Mesendoderm (in vitro differentiated cells): ENCODE measurements around the gene COPS9.

Experiments
- DNase-seq: peaks from one replicate; pipeline ENCODE4 v3.0.0; 2013
- H2AK5ac ChIP-seq: 2 replicates; pipeline ENCODE4 v1.6.1; 2013; ENCODE audit warnings: low read length, inconsistent platforms
- H2BK120ac ChIP-seq: 2 replicates; pipeline ENCODE4 v1.6.1; 2013; ENCODE audit warnings: low read depth, mild to moderate bottlenecking, low read length, moderate library complexity, mixed read lengths
- H2BK15ac ChIP-seq: replicated peaks from 2 replicates; pipeline ENCODE4 v1.6.1; 2013; ENCODE audit warnings: low read depth, mild to moderate bottlenecking, moderate library complexity
- H2BK5ac ChIP-seq: 2 replicates; pipeline ENCODE4 v1.6.1; 2013; ENCODE audit warnings: low read length, inconsistent platforms
- H3K18ac ChIP-seq: 2 replicates; pipeline ENCODE4 v1.6.1; 2013; ENCODE audit warnings: mild to moderate bottlenecking, low read length, mixed read lengths
- H3K23ac ChIP-seq: one replicate; pipeline ENCODE4 v1.6.1; 2013; ENCODE audit warnings: low read length
- H3K27ac ChIP-seq: 2 replicates; pipeline ENCODE4 v1.5.1; 2013; ENCODE audit warnings: low read depth, mild to moderate bottlenecking, inconsistent platforms, low read length, moderate library complexity
- H3K27me3 ChIP-seq: 2 replicates; pipeline ENCODE4 v1.6.1; 2013; ENCODE audit warnings: low read length, control low read depth, mild to moderate bottlenecking, inconsistent platforms; ENCODE audit not compliant: insufficient read depth, poor library complexity
- H3K36me3 ChIP-seq: 2 replicates; pipeline ENCODE4 v1.6.1; 2013; ENCODE audit warnings: low read length, inconsistent platforms; ENCODE audit not compliant: control insufficient read depth, insufficient read depth
- H3K4ac ChIP-seq: one replicate; pipeline ENCODE4 v1.6.1; 2013; ENCODE audit warnings: low read depth, mild to moderate bottlenecking, low read length, moderate library complexity
- H3K4me1 ChIP-seq: 2 replicates; pipeline ENCODE4 v1.6.1; 2013; ENCODE audit warnings: low read depth, low read length, inconsistent platforms; ENCODE audit not compliant: control insufficient read depth
- H3K4me2 ChIP-seq: 2 replicates; pipeline ENCODE4 v1.6.1; 2013; ENCODE audit warnings: low read length
- H3K4me3 ChIP-seq: 2 replicates; pipeline ENCODE4 v1.5.1; 2013; ENCODE audit warnings: mild to moderate bottlenecking, low read length
- H3K56ac ChIP-seq: one replicate; pipeline ENCODE4 v1.6.1; 2013; ENCODE audit warnings: low read length
- H3K79me1 ChIP-seq: 2 replicates; pipeline ENCODE4 v1.6.1; 2013; ENCODE audit warnings: low read length, inconsistent platforms
- H3K79me2 ChIP-seq: 2 replicates; pipeline ENCODE4 v1.6.1; 2013; ENCODE audit warnings: mild to moderate bottlenecking, low read length; ENCODE audit not compliant: control insufficient read depth, insufficient read depth
- H3K9ac ChIP-seq: 2 replicates; pipeline ENCODE4 v1.6.1; 2013; ENCODE audit warnings: low read length, inconsistent platforms
- H4K5ac ChIP-seq: one replicate; pipeline ENCODE4 v1.6.1; 2013; ENCODE audit warnings: low read length
- H4K8ac ChIP-seq: one replicate; pipeline ENCODE4 v1.6.1; 2013; ENCODE audit warnings: low read depth, mild to moderate bottlenecking, control low read depth, low read length, moderate library complexity
- WGBS: extraction: QIAGEN DNeasy Blood & Tissue Kit; methylation state at CpG from one replicate; pipeline ENCODE4 v1.1.7; 2013; ENCODE audit warnings: low lambda C conversion rate, missing lambda C conversion rate; ENCODE audit not compliant: insufficient coverage; ENCODE audit errors: extremely low coverage; 5-methylcytosine and 5-hydroxymethylcytosine counted together

COPS9 gene

DNA sequence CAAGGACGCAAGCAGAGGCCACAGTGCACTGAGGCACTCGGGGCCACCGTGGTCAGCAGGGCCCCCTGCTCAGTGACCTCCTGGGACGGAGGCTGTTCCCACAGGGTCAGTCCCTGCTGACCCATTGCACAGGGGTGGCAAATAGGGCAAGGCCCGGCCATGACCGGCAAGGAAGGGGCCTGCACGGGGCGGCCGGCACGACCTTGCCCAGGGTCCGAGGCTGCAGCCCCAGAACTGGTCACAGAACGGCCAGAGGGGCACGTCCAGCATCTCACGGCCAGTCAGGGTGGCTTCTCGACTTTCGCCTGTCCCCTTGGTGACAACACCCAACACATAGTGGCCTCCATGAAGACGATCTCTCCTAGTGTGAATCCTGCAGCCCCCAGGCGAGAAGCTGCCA, 31.9 kb upstream of the COPS9 start:
- H3K79me2 ChIP-seq = no peaks in the 10 kb centered on the region
- H3K56ac ChIP-seq = no peak overlapping the region
- H3K18ac ChIP-seq = no peak overlapping the region
- no peak overlapping the region for H2BK15ac ChIP-seq
- H4K8ac ChIP-seq = no peak overlapping the region
- no CpG with 5 or more reads among the region's 18 CpGs for WGBS
- no peak overlapping the region for H3K9ac ChIP-seq
- H3K4me3 ChIP-seq = no peak overlapping the region
- H3K27ac ChIP-seq = no peak overlapping the region
- H3K4ac ChIP-seq = no peak overlapping the region
- H2BK120ac ChIP-seq = no peak overlapping the region
- H3K79me1 ChIP-seq = no peaks in the 10 kb centered on the region
- no peaks in the 10 kb centered on the region for H3K36me3 ChIP-seq
- H3K27me3 ChIP-seq = no peaks in the 10 kb centered on the region
- no peak overlapping the region for H4K5ac ChIP-seq
- DNase-seq = no peak
- no peak overlapping the region for H2BK5ac ChIP-seq
- no peak overlapping the region for H3K4me2 ChIP-seq
- H2AK5ac ChIP-seq = no peak overlapping the region
- H3K23ac ChIP-seq = no peak overlapping the region
- H3K4me1 ChIP-seq = no peaks in the 10 kb centered on the region

DNA sequence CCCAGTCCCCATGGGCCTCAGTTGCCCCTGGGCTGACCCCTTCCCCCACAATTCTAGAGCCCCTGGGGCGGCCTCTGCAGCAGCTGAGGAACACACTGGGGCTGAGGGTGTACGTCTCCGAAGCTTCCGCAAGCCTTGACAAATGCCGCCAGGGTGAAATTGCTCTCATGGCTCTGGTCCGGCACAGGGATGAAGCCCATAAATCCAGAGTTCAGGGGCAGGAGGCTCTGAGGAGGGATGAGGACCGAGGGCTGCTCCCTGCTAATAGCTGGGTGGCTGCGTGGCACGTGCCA, 31.4 kb upstream of the COPS9 start:
- no CpG with 5 or more reads among the region's 9 CpGs for WGBS

DNA sequence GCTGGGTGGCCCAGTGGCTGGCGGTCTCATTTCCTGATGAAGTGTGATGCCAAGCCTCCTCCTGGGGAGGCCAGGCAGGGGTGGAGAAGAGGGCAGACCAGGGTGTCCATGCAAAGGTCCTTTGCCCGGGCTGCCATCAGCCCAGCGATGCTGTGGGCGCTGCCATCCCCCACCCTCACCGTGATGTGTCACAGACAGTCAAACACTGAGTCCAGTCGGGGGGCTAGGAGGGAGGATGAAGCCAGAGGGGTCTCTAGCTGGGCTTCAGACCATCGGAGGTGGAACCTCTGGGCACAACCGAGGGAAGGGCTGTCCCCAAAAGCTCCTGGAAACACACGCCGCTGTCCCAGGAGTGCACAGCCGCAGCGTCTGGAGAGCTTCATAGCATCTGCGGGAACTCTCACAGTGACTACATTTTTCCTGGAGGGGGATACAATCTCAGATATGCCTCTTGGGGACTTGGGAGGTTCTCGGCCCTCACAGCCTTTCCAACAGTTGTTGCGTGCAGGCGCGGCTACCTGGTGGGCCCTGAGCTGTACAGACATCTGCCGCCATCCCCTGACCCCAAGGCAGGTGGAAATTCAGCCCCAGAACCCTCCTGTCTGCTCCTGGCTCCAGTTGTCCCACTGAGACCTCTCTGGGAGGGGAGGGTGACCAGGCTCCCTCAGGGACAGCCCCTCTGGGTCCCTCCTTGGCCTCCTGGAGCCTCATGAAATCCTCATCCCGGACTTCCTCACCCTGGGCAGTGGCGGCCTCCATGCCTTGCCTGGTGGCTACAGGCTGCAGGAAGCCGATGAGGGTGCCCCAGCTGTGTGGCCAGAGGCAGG, 30.9 kb upstream of the COPS9 start:
- no peak overlapping the region for H3K4me2 ChIP-seq
- DNase-seq = no peak

More for the DNA sequence above, 31.4 kb upstream of the COPS9 start:
- H3K4me3 ChIP-seq = no peak overlapping the region
- H3K4me1 ChIP-seq = no peaks in the 10 kb centered on the region
- no peaks in the 10 kb centered on the region for H3K36me3 ChIP-seq
- no peak overlapping the region for H2AK5ac ChIP-seq
- no peak overlapping the region for H3K56ac ChIP-seq
- no peak overlapping the region for H3K23ac ChIP-seq
- H3K79me2 ChIP-seq = no peaks in the 10 kb centered on the region
- H2BK15ac ChIP-seq = no peak overlapping the region
- no peaks in the 10 kb centered on the region for H3K79me1 ChIP-seq
- no peak overlapping the region for H2BK120ac ChIP-seq
- H3K4me2 ChIP-seq = no peak overlapping the region
- H3K27ac ChIP-seq = no peak overlapping the region
- no peak overlapping the region for H3K4ac ChIP-seq
- no peak overlapping the region for H4K5ac ChIP-seq
- no peak overlapping the region for H3K18ac ChIP-seq
- no peak for DNase-seq
- H4K8ac ChIP-seq = no peak overlapping the region
- no peaks in the 10 kb centered on the region for H3K27me3 ChIP-seq
- H2BK5ac ChIP-seq = no peak overlapping the region
- H3K9ac ChIP-seq = no peak overlapping the region

DNA sequence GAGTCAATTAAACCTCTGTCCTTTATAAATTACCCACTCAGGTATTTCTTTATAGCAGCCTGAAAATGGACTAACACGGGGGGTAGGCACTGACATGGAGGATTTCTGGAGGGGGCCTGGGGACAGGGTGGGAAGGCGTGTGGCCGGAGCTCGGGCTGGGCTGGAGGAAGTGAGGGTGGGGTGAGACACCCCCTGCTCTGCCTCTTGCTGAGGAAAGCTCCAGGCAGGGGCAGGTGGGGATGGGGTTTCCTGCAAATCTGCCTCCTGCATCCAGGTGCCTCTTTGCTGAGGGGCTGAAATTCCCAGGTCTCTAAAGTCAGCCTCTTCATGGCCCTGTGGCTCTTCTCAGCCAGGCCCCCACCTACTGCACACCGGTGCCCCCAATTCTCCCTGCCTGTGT, 30.1 kb upstream of the COPS9 start:
- no CpG with 5 or more reads among the region's 5 CpGs for WGBS
- no peak for DNase-seq
- Histone ChIP-seq H3K23ac (no peak overlapping the region), H3K18ac (no peak overlapping the region), H4K8ac (no peak overlapping the region), H3K27me3 (no peaks in the 10 kb centered on the region), H3K4me3 (no peak overlapping the region), H3K56ac (no peak overlapping the region), H3K4ac (no peak overlapping the region), H3K4me1 (no peaks in the 10 kb centered on the region), H3K79me1 (no peaks in the 10 kb centered on the region), H2BK15ac (no peak overlapping the region), H2BK5ac (no peak overlapping the region), H3K4me2 (no peak overlapping the region), H3K36me3 (no peaks in the 10 kb centered on the region), H2AK5ac (no peak overlapping the region), H3K27ac (no peak overlapping the region), H2BK120ac (no peak overlapping the region), H3K9ac (no peak overlapping the region), H4K5ac (no peak overlapping the region), H3K79me2 (no peaks in the 10 kb centered on the region)

More for the DNA sequence above, 30.9 kb upstream of the COPS9 start:
- H3K4ac ChIP-seq = no peak overlapping the region
- no peak overlapping the region for H2AK5ac ChIP-seq
- no peak overlapping the region for H3K23ac ChIP-seq
- H3K56ac ChIP-seq = no peak overlapping the region
- no peaks in the 10 kb centered on the region for H3K36me3 ChIP-seq
- no CpG with 5 or more reads among the region's 21 CpGs for WGBS
- no peak overlapping the region for H3K9ac ChIP-seq
- no peak overlapping the region for H2BK120ac ChIP-seq
- H3K4me3 ChIP-seq = no peak overlapping the region
- no peak overlapping the region for H2BK15ac ChIP-seq
- no peak overlapping the region for H3K27ac ChIP-seq
- H3K4me1 ChIP-seq = no peaks in the 10 kb centered on the region
- H4K8ac ChIP-seq = no peak overlapping the region
- H3K79me1 ChIP-seq = no peaks in the 10 kb centered on the region
- H3K27me3 ChIP-seq = no peaks in the 10 kb centered on the region
- no peak overlapping the region for H3K18ac ChIP-seq
- H3K79me2 ChIP-seq = no peaks in the 10 kb centered on the region
- no peak overlapping the region for H4K5ac ChIP-seq
- no peak overlapping the region for H2BK5ac ChIP-seq

DNA sequence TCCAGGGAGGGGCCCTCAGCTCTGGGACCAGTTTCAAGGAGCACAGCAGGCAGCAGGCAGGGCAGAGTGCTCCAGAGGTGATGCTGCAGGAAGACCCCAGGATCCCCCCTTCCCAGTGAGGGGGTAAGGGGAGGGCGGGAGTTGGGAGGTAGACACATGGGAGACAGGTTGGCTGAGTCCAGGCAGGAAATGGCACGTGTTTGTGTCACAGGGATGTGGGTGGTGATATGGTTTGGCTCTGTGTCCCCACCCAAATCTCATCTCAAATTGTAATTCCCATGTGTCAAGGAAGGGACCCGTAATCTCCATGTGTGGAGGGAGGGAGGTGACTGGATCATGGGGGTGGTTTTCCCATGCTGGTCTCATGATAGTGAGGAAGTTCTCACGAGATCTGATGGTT, 29.6 kb upstream of the COPS9 start:
- no peak overlapping the region for H3K4me3 ChIP-seq
- H3K27me3 ChIP-seq = no peaks in the 10 kb centered on the region

DNA sequence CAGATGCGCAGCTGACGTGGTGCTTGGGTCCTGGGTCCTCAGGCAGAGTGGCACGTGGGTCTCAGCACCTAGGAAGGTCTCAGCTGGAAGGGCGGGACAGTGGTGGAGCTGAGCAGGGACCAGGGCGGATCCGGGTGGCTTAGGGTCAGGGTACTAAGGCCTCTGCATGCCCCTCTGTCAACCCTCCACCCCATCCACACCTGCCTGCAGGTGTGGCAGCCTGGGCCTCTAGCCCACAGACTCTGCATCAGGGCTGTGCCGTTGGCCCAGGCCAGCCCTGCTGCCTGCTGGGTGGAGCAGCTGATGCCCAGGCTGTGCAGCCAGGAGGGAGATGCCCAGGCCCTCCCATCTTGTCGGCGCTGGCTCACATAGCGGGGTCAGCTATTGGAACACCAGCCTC, 28.9 kb upstream of the COPS9 start:
- Histone ChIP-seq H4K8ac (no peak overlapping the region), H3K4ac (no peak overlapping the region), H3K9ac (no peak overlapping the region), H3K27ac (no peak overlapping the region), H2AK5ac (no peak overlapping the region), H3K79me1 (no peaks in the 10 kb centered on the region), H3K27me3 (no peaks in the 10 kb centered on the region), H3K4me2 (no peak overlapping the region), H2BK15ac (no peak overlapping the region), H2BK5ac (no peak overlapping the region), H3K36me3 (no peaks in the 10 kb centered on the region), H3K18ac (no peak overlapping the region), H3K23ac (no peak overlapping the region), H3K4me3 (no peak overlapping the region), H4K5ac (no peak overlapping the region), H2BK120ac (no peak overlapping the region), H3K79me2 (no peaks in the 10 kb centered on the region), H3K4me1 (no peaks in the 10 kb centered on the region), H3K56ac (no peak overlapping the region)
- no peak for DNase-seq
- WGBS = no CpG with 5 or more reads among the region's 10 CpGs

More for the DNA sequence above, 29.6 kb upstream of the COPS9 start:
- H3K36me3 ChIP-seq = no peaks in the 10 kb centered on the region
- no peak overlapping the region for H3K4me2 ChIP-seq
- H3K79me1 ChIP-seq = no peaks in the 10 kb centered on the region
- H2AK5ac ChIP-seq = no peak overlapping the region
- H3K18ac ChIP-seq = no peak overlapping the region
- H3K23ac ChIP-seq = no peak overlapping the region
- no peak overlapping the region for H4K5ac ChIP-seq
- no CpG with 5 or more reads among the region's 4 CpGs for WGBS
- no peak overlapping the region for H3K27ac ChIP-seq
- H3K56ac ChIP-seq = no peak overlapping the region
- no peak overlapping the region for H2BK15ac ChIP-seq
- DNase-seq = no peak
- H4K8ac ChIP-seq = no peak overlapping the region
- no peaks in the 10 kb centered on the region for H3K79me2 ChIP-seq
- H2BK120ac ChIP-seq = no peak overlapping the region
- no peaks in the 10 kb centered on the region for H3K4me1 ChIP-seq
- no peak overlapping the region for H2BK5ac ChIP-seq
- H3K9ac ChIP-seq = no peak overlapping the region
- H3K4ac ChIP-seq = no peak overlapping the region
